K562 (cell line): ENCODE results near the gene GAB2. TPM values are rescaled to one million over a fixed set of nuclear protein-coding genes. Genes with fewer than 3 reads are reported as not detected.

Source experiments
- BMI1 ChIP-seq: fragments of 150-350 bp; IDR thresholded peaks from 2 replicates; pipeline ENCODE4 v1.6.1; 2014; ENCODE audit warnings: low read length
- CREB5 ChIP-seq: fragments of 250-450 bp; sonication (Bioruptor Pico); IDR thresholded peaks from 2 replicates; pipeline ENCODE4 v1.5.0; 2020; ENCODE audit warnings: mild to moderate bottlenecking
- CUX1 ChIP-seq: fragments of 200-800 bp; sonication (Bioruptor generic); IDR thresholded peaks from 2 replicates; pipeline ENCODE4 v1.6.1; 2016; ENCODE audit warnings: missing genetic modification characterization, missing compliant biosample characterization
- HDAC2 ChIP-seq: fragments of 450-650 bp; IDR thresholded peaks from 2 replicates; pipeline ENCODE4 v1.6.1; 2016; ENCODE audit warnings: mild to moderate bottlenecking
- MEF2A ChIP-seq: IDR thresholded peaks from 2 replicates; pipeline ENCODE4 v1.6.1; 2011; ENCODE audit warnings: low read depth, mild to moderate bottlenecking, low read length, moderate library complexity; ENCODE audit not compliant: control insufficient read depth
- NFRKB ChIP-seq: fragments of 450-650 bp; IDR thresholded peaks from 2 replicates; pipeline ENCODE4 v1.6.1; 2016; ENCODE audit warnings: low read depth
- NFYB ChIP-seq: IDR thresholded peaks from 2 replicates; pipeline ENCODE4 v1.6.1; 2011; ENCODE audit warnings: mild to moderate bottlenecking, moderate library complexity; ENCODE audit not compliant: insufficient read length; ENCODE audit errors: extremely low read depth
- NR0B1 ChIP-seq: fragments of 450-650 bp; IDR thresholded peaks from one replicate; pipeline ENCODE4 v1.6.1; 2018; ENCODE audit warnings: mild to moderate bottlenecking, moderate library complexity; ENCODE audit not compliant: partially characterized antibody
- SOX6 ChIP-seq: fragments of 450-650 bp; IDR thresholded peaks from 2 replicates; pipeline ENCODE4 v1.6.1; 2014; ENCODE audit warnings: mild to moderate bottlenecking
- SRSF7 ChIP-seq: fragments of 200-400 bp; formaldehyde crosslinking; optimal IDR thresholded peaks from 2 replicates; pipeline ENCODE3; 2017; ENCODE audit warnings: mild to moderate bottlenecking, low read depth, low read length
- TSHZ1 ChIP-seq: fragments of 250-450 bp; sonication (Bioruptor Pico); IDR thresholded peaks from 2 replicates; pipeline ENCODE4 v1.4.0; 2020; ENCODE audit warnings: mild to moderate bottlenecking, moderate library complexity
- ZBTB11 ChIP-seq, 3 experiments: fragments of 200-800 bp in 1 of 3; fragments of 250-450 bp in 1 of 3; fragments of 450-650 bp in 1 of 3; sonication (Bioruptor Pico) in 1 of 3; sonication (Bioruptor generic) in 1 of 3; formaldehyde crosslinking in 1 of 3; IDR thresholded peaks; 2 replicates each; pipeline versions ENCODE4 v1.6.1 to v1.8.0; 2016 to 2022; ENCODE audit warnings: mild to moderate bottlenecking in 2 of 3, missing genetic modification characterization in 2 of 3, missing compliant biosample characterization in 1 of 3, moderate library complexity in 1 of 3
- ZNF551 ChIP-seq: fragments of 250-450 bp; sonication (Bioruptor Pico); IDR thresholded peaks from 2 replicates; pipeline ENCODE4 v1.5.0; 2021; ENCODE audit warnings: mild to moderate bottlenecking, moderate library complexity
- polyA plus RNA-seq, 8 experiments: library from polyadenylated mRNA; depleted of rRNA in 4 of 8; stranded (reverse) in 5 of 8; unstranded in 3 of 8; fragments of >200 nt; fragmentation: Nextera tagmentation in 2 of 8; fragmentation: Illumina TruSeq in 1 of 8; extraction: Ambion mirVana in 2 of 8; extraction: Trizol in 1 of 8; gene quantifications; 2 replicates each; pipeline versions ENCODE4 v1.2.1 to v1.2.3, GENCODE V29; 2011 to 2014; ENCODE audit warnings: inconsistent platforms in 1 of 8, missing spikeins in 1 of 8
- total RNA-seq, 7 experiments: library from RNA; depleted of rRNA in 6 of 7; stranded (reverse); fragments of >200 nt in 6 of 7; fragmentation: Illumina TruSeq in 2 of 7; extraction: Trizol in 2 of 7; gene quantifications; 2 replicates each; pipeline versions ENCODE4 v1.2.1 to v1.2.3, GENCODE V29; 2011 to 2021; ENCODE audit warnings: low replicate concordance in 1 of 7

Gene GAB2
- total and polyA plus RNA-seq, 9 of the 15 experiments (the other 6 are each of a cell fraction or from before 2014, with no cell fraction given): 2.3 to 35.2 (median 16.1) TPM

GRCh38 chr11:78429209-78429608 lies 11.6 kb upstream of the GAB2 start (continued):
- TF ChIP-seq CUX1 (no peak), ZNF551 (no peak), ZBTB11 (CRISPR knock-in tag; IDR thresholded peaks at IDR 0.05) (no peak), MEF2A (no peak), NR0B1 (no peak), TSHZ1 (no peak), CREB5 (no peak), NFRKB (no peak), BMI1 (no peak), HDAC2 (peak; percentile 84), NFYB (no peak), SOX6 (peak; percentile 72; the same call in 1 of the 2 replicates), SRSF7 (no peak)
